Stimulated activated CD4-positive, alpha-beta T cell treated with anti-CD3 and anti-CD28 coated beads, Interleukin-4, amount 100 ng/mL, for 24 hours (primary cell): ENCODE results near the gene ARV1.
"Not testable (repeated sequence)": the region's sequence is repeated elsewhere in the genome, so short reads cannot be mapped to it uniquely, and the experiment has no call there.

Source experiments
- DNase-seq: peaks from one replicate; pipeline ENCODE4 v3.0.0-alpha.2; 2020

The ARV1 gene

DNA sequence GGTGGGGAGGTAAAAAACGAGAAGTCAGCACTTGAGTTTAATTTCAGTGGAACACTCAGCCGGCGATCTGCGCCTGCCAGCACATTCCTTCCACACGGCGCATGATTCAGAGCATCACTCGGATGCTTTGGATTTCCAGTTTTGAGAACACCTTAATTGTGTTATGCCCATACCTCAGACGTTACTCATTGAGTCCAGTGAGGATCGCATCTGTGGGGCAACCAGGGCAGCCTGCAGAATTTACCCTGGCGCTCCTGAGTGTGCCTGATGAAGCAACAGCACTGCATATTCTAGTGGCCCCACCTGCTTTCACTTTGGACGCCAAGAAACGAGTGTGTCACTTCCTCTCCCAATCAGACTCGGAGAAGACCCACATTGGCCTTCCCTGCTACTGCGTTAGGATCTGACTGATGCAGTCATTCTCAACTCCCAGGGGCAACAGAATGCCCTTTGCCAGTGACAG lies 41.3 kb downstream of the ARV1 start:
- no peak for DNase-seq

DNA sequence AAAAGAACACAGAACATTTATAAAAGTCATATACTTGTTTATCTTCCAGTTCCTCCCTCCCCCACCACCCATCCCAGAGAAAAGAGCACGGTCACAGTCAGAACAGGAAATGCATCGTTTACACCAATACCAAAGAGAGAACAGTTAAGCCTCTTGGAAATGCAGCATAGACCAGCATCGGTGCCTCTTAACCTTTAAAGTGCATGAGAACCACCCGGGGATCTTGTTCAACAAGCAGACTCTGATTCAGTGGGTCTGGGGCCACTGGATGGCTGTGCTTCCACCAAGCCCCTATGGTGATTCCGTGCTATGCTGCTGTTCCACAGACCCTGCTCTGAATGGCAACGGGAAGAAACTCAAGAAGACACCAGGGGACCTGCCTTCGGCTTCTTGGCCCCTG lies 41.9 kb downstream of the ARV1 start:
- DNase-seq = no peak

DNA sequence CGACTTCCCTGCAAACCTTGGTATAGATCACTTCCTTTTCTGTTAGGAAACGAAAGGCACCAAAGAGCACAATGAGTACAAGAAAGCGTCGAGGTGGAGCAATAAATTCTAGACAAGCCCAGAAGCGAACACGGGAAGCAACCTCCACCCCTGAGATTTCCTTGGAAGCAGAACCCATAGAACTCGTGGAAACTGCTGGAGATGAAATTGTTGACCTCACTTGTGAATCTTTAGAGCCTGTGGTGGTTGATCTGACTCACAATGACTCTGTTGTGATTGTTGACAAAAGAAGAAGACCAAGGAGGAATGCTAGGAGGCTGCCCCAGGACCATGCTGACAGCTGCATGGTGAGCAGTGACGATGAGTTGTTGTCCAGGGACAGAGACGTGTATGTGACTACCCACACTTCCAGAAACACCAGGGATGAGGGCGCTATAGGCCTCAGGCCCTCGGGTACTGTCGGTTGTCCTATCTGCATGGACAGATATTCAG lies 42.7 kb downstream of the ARV1 start:
- DNase-seq = no peak

DNA sequence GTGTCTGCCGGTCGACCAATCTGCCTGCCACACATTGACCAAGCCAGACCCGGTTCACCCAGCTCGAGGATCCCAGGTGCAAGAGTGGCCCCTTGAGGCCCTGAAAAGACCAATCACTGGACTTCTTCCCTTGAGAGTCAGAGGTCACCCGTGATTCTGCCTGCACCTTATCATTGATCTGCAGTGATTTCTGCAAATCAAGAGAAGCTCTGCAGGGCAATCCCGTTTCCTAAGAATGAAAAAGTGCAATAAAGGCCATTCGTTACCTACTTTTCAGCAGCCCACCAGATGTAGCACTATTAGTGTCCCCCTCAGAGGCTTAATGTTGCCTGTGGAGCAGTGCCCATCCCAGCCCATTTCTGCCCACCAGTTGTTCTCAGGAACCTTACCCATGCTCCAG lies 43.6 kb downstream of the ARV1 start:
- not testable (repeated sequence) for DNase-seq

DNA sequence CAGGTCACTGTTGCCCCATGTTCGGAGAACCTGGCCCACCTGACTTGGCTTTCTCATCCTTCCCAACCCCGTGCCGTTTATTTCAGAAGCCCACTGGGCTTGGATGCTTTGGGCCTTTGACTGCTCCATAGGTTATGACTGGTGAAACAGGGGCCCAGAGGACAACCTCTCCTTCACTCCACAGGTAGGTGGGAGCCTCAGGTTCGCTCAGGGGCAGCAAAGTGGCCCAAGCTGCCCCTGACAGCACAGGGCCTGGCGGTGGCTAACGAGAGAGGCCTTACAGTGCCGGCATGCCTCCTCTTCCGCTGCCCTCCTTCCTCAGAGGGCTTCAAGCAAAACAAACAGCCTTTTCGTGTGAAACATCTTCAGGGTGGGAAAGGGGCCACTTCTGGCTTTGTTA lies 44.3 kb downstream of the ARV1 start:
- DNase-seq = no peak

DNA sequence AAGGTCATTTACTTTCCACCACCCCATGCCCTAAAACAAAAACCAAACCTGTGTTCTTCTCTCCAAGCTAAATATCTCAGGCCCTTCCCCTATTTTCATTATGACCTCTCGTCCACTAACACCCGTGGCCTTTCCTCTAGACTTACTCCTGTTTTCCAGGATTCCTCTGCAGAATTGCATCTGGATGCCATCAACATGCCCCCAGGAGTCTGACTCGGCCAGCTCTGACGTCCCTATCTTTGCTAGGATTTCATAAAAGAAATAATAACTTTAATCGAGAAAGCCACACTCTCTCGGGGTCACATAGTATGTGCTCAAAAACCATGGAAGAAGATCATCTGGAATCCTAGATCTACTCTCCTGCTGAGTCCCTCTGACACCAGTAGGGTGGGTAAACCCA lies 47.7 kb downstream of the ARV1 start:
- DNase-seq = no peak

DNA sequence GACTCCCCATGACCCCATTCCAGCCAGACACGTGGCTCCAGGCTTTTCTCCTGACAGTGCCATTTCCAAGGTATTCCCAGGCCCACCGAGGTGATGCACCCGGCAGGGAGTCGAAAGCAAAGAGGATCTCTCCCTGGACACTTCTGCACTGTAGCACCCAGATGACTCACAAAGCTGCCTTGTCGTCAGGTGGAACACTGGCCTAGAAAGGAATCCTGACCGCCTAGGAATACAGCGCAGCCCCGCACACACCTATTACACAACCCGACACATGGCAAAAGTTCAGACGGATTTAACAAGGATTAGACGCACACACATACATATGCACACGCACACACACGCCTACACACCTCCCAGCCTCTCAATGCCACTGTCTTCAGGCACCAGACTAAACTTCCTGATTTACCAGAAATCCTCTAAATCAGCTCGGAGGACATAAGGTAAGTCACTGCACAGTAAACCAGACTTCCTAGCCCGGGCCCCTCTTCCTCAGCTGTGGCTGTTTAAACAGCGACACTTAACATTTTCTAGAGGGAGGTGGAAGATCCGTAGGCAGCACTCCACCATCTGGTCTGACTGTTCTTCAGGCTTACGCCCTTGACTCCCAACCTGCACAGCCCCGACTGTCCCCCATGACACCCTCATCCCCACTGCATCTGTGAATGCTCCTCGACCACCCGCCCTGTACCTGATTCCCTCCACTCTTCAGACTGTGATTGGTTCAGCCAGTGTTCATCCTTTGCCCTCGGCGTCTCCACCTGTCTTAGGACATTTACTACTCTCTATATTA lies 48.4 kb downstream of the ARV1 start:
- no peak for DNase-seq

DNA sequence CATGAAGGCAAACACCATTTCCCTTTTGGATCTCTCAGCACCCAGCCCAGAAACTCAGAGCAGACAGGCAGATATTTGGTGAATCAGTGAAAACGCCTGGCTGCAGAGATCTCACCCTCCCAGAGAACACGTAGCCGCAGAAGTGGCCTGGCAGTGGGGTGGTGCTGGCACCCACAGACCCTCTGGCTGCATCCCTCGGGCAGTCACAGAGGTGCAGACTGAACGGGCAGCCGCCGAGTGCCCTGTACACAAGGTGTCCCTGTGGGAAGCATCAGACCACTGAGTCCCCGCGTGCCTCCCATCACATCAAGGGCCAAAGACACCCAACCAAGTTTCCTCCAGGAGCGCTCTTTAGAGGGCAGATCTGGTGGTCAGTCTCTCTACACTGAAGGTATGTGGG lies 49.1 kb downstream of the ARV1 start:
- no peak for DNase-seq

DNA sequence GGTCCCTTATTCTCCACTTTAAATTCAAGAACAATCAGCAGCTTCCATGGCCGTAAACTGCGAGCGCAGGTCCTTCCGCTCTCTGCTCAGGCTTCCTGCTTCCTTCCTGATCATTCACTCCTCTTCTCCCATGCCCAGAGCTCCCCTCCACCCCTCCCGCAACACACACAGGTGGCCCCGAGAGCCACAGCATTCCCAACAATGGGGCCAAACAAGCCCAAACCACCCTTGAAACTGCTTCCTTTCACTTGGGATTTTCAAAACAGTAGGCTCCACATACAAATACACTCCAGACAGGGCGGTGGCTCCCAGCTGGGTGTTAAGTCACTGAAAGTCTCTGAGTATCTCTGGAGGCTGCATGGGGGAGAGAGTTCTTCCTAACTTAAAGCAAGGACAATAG lies 49.8 kb downstream of the ARV1 start:
- DNase-seq = no peak

DNA sequence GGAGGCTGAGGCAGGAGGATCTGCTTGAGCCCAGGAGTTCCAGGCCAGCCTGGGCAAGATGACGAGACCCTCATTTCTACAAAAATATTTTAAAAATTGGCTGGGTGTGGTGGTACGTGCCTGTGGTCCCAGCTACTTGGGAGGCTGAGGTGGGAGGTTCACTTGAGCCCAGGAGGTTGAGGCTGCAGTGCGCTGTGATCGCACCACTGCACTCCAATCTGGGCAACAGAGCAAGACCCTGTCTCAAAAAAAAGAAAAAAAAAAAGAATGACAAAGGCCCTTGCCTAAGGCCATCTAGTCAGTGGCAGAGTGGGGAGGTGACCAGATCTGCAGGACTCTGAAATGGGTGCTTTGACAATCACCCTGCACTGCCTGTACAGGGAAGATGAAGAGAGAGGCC lies 50.4 kb downstream of the ARV1 start:
- not testable (repeated sequence) for DNase-seq

DNA sequence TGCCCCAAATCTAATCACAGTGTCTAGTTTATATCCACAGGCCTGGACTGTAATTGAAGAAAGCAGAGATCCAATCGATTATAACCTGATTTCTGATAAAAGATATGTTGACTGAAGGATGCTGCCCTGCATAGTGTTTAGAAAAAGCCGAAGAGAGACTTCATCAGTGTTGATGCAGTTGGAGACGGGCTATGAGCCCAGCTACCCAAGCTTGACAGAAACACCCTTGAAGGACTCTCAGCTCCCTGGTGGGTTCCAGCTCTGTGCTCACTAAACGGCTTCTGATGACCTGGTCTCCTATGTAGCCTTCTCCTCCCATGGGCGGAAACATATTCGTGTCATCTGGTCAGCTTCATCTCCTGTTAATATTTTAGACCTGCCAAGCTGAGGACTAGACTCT lies 50.9 kb downstream of the ARV1 start:
- DNase-seq = no peak

DNA sequence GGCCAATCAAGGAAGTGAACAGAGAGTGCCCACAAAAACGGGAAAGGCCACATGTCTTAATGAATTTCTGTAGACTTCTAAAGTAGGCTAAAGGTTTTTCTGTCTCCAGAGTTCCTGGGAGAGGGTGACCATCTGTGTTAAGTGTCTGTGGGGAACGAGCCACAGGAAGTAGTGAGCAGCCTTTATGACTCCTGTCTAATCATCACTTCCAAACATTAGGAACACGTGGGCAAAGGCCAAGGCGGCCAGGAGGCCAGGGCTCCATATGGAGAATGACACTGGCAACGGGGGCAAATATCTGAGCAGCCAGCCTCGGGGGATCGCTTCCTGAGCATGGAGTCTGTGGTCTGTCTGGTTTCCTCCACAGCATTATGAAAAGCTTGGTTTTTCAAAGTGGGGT lies 54.1 kb downstream of the ARV1 start:
- DNase-seq = no peak

DNA sequence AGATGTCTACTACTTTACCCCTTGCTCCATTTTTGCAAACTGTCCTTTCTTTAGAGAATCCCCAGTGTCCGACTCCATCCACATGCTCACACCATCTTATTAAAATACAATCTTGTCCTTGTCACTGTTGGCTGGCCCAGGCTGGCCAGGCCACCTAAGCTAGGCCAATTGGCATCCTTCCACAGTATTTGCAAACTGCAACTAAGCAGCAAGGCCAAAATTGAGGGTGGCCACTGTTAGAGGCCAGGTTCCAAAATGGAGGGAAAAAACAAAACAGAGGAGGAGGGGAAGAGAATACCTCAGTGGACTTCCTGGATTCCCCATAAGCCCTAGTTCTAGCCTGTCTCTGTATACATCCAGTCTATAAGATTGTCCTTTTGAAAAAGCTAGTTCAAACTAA lies 56.9 kb downstream of the ARV1 start:
- DNase-seq = no peak

DNA sequence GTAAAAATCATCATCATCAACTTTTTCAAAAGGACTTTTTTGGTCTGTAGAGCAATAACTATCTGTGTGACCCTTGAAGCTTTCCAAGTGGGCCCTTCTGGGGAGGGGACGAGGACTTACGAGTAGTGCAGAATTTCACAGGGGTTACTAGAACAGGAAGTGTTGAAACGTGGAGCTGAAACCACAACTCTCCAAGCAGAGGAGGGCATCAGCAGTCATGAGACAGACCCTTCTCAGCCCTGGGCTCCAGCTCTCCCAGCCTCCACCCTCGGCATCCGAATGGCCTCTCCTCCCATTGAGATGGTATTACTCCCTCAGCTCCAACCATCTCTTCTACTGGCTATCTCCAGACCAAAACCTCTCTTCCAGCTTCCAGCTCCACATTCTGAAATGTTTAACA lies 57.5 kb downstream of the ARV1 start:
- DNase-seq = no peak

DNA sequence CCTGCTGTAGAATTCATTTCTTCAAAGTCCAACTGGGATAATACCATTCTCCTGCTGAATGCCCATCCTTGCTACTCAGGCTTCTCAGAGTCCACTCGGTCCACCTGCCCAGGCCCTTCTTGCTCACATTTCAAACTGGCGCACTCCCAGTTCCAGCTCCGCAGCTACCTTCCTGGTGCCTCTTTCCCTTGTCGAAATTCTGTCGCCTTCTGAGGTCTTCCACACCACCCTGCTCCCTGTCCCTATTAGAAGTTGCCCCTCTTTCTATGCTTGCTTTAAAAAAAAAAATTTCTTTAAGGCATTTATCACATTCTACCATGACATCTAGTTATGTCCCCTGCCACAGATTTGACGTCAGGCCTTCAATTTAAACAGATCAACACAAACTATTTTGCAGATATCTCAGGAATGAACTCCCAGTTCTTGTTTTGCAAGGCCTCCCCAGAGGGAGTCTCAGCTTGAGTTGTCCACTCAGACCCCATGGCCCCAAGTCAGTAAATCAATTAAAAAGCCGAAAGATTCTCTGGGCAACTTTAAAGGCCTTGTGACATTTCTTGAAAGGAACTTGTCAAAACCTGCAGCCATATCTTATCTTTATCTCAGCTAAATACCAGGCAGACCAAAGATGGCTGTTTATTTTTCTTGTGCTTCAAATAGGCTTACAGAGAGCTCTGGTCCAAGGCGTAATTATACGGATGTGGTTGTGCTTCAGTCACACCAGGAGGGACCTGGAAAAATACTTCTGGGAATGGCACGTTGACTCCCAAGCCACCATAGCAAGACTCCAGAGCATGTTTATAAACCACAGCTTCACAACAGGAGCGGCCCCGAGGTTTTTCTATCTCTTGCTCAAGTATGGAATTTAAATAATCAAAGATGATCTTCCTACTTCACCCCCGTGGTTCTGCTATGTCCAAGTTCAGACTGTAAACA lies 59.0 kb downstream of the ARV1 start:
- no peak for DNase-seq

DNA sequence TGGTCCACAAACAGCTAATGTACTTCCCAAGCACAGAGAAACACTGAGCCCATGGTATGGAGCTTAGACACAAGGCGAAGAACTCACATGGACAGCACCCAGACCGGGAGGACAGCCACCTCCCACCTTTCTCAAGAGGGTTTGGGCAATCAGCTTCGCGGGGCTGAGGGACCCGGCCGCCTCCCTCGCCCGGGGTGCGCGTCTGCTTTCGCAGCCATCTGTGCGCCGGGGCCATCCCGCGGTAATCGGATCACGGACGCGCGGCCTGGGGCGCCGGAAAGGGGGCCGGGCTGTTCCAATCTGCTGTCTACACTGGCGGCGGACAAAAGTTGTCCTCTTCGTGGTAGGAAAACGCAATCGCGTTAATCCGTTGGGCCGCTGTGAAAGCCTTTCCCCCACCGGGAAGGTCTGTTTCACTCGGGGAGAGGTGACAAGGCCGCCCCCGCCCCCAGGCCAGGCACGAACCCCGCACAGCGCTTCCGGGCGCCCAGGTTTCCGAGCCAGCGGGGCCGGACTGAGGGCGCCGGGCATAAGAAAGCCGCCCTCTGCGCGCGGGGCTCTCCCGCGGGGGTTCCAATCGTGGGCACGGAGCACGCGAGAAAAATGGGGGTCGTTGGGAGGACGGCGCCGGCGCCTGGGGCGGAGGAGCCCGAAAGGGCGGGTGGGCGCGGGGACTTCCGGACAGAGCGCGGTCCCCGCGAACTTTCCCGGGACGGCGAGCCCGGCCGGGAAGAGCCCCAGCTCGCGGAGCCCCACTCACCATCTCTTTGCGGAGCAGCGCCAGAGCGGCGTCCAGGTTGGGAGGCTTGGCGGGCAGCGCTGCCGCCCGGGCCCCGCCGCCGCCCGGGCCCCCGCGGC lies 60.5 kb downstream of the ARV1 start:
- peak; percentile 36 for DNase-seq

DNA sequence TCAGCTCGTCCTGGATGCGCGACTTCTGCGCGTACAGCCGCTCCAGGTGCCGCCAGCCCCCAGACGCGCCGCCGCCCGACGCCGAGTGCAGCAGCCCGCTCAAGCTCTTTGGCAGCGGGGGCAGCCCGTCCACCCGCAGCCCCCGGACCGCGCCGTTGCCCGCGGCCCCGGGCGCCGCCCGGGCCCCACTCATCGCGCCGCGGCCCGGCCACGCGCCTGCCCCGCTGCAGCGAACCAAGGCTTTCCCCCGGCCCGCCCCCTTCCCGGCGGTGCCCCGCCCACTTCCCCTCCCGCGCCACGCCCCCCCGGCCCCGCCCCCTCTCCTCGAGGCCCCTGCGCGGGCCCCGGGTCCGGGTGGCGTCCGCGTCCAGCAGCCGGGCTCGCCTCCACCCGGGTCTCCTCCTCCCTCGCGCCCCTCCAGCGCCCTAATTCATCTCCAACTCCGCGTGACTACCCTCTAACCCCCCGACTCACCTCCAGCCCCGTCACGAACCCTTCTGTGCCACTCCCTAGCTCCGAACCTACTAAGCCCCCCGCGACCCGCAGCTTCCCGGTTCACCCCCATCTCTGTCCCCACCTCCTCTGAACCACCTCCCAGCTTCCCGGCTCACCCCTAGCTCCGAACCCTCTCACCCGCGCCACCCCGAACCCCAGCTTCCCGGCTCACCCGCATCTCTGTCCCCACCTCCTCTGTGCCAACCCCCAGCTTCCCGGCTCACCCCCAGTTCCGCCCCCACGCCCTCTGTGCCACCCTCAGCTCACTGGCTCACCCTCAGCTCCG lies 61.3 kb downstream of the ARV1 start, which contains the start of gene FAM89A:
Gene FAM89A (minus strand): TSS at position 236 of the 781 bp plus-strand sequence. CDS start 43 bp downstream, at position 193.
- peak; percentile 74 for DNase-seq

DNA sequence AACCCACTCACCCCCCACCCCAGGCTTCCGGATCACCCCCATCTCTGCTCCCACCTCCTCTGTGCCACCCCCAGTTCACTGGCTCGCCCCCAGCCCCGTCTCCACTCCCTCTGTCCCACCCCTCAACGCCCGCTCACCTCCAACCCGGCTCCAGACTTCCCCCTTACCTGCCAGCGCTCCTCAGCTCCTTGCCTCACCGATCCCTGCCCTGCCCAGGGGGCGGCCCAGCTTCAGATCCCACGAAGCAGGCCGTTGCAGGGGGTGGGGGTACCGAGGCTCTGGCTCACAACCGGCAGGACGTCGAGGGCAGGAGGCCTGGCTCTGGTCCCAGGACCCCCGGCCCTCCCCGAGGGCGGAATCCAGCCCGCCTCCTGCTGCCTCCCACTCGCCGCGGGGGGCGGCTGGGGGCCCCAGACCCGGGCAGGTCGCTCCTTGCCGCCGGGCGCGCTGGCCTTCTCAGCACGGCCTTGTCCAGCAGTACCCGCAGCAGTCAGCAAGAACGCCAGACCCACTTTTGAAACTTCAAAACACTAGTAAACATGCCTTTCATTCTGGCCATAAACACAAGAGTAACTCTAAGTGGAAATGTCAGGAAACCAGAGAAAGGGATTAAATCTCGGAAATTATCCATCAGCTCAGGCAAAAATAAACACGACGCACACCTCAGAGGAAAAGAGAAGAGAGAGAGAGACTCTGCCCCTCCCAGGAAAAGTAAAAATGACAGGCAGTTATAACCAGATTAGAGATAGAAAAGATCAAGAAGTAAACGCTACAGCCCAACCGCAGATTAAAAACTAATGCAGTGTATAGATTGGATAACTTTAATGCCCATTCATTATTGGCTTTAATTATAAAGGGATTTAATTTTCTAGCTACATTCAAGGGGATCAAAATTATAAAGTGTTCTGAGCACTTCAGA lies 62.2 kb downstream of the ARV1 start:
- no peak for DNase-seq

DNA sequence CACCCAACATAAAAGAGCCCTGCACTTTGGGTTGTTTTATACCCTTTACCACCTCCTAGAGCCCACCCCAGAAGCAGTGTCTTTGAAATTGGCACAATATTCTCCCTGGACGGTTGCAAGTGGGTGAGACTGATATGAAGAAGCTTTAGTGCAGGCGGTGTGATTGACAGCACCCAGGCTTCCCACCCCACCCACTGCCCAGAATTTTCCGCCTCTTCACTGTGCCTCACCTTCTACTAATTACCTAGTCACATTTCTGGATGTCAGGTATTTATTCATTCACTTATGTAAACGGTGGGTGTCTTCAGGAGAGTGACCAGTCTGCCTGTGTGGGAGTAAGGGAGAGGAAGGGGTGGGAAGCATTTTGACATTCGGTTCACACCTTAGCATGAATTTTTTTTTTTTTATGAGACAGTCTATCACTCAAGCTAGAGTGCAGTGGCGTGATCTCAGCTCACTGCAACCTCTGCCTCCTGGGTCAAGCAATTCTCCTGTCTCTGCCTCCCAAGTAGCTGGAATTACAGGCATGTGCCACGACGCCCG lies 62.9 kb downstream of the ARV1 start:
- no peak for DNase-seq

DNA sequence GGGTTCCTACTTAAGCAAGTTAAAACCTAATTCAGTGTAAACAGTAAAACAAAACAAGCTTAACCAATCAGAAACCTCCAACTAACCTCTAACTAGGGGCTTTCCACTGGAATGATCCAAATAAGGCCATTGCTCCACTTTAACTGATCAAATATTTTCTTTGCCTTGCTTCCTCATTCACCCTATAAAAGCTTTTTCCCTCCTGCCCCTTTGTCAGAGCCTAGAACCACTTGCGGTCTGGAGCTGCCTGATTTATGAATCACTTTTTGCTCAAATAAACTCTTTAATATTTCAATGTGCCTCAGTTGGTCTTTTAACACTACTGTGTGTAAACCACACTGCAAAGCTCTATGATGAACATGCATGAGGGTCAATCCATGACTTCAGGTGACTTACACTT lies 65.7 kb downstream of the ARV1 start:
- DNase-seq = no peak
